Ureter (tissue), 1 donor: ENCODE measurements around the gene CHERP. TPM values are rescaled to one million over a fixed set of nuclear protein-coding genes. Genes with fewer than 3 reads are reported as not detected.
"Not testable (repeated sequence)": the region's sequence is repeated elsewhere in the genome, so short reads cannot be mapped to it uniquely, and the experiment has no call there.

Experiments used
- DNase-seq: peaks from one replicate; pipeline ENCODE4 v3.0.0-alpha.2; 2020; ENCODE audit warnings: low spot score
- total RNA-seq: library from RNA; stranded (reverse); gene quantifications from one replicate; pipeline ENCODE4 v1.2.4, GENCODE V29; 2023
- donor health status: DM: yes; HTN: yes; CAD: no.

CHERP gene
- total RNA-seq, 1 donor from 2014 or later = 56.9 TPM

DNA sequence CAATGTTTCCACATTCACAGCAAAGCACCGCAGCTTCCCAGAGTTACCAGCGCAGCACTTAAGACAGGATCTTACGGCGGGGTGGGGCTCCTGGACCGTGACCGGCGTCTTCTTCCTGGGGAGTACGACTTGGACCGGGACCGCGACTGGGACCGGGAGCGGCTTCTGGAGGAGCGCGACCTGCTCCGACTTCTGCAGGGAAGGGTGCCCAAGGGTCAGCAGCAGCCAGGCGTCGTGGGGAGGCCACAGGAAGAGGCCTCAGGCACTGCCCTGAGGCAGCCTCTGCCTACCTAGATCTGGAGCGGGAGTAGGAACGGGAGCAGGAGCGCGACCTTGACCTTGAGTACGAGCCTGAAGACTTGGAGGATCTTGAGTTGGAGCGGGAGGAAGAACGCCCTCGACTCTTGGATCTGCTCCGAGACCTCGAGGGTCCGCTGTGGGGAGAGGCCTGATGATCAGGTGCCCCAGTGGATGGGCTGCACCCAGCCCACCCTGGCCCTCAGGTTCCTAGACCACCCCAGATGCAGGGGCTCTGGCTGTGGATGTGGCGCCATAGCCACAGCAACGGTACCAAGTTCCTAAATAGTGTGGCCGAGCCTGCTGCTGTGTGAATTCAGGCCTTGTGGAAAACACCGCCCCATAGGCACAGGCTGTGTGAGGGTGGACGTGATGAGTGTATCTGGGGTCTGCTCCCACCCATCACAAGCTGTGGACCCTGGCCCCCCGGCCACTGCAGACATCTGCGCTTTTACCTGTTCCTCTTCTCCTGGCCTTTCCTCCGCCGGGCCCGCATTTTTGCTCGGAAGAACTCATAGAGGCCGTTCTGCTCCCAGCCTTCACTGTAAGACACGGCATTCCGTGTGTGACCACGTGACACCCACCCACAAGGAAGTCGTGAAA, 21.9 kb downstream of the CHERP start:
- DNase-seq = no peak

DNA sequence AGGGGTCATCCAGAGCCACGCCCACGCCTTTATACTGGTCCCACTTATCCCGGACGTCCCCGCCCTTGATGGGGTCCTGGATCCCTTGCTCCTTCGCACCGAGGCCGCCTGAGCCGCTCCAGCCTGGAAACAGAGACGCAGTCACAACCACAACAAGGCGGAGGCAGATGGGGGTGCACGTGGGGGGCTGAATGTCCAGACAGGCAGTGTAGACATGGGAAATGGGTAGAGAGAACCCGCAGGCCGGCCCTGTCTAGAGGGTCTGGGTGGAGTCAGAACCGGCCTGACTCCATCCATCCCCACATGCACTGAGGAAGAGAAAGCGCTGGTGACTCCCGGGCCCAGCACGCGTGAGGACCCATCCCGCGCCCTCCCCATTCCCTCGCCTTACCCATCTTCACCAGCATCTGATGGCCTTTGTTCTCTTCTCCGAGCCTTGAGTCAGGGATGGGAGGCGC, 23.0 kb downstream of the CHERP start:
- DNase-seq = no peak

DNA sequence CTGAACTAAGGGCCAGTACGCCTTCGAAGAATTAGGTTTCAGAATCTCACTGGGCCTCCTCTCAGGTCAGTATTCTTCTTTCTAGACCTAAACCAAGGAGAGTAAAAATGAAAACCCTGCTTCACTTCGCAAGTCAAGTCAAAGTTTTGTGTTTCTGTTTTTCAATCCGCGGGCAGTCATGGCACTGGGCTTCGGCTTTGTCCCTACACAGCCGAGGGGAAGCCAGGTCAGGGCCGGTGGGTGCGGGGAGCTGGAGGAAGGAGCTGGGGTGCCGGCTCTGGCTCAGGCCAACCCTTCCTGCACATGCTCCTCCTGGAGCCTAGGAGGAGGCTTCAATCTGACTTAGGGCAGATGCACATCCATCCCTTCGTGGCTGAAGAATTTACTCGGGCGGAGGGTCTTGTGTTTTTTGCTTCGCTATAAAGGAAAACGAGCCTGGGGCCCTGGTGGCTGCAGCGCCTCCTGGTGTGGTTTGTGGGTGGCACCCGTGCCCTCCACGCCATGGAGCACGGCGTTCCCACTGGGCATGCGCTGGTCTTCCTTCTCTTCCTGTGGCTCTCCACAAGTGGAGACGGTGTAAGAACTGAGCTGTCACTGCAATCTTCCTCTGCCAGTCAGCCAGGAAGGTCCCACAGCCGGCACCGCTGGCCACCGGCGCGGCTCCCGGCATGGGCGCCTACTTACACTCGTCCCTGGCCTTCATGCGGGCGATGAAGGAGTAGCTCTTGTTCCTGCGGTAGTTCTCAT, 23.6 kb downstream of the CHERP start:
- no peak for DNase-seq

DNA sequence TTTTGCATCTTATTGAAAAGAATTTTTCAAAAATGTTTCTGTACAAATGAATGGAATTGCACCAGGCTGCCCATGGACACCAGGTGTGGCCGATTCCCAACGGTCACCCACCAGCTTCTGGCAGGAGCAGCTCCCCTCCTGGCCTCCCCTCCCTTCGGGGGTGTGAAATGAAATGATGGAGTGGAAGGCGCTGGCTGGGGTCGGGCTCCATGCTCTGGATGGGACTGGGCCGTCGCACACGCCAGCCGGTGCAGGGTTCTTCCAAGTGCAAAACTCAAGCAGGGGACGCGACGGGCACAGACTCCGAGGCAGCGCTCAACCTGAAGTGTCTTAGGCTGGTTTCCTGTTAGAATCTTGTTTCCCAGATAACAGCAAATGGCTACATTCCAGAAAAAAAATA, 24.2 kb downstream of the CHERP start:
- DNase-seq = no peak

DNA sequence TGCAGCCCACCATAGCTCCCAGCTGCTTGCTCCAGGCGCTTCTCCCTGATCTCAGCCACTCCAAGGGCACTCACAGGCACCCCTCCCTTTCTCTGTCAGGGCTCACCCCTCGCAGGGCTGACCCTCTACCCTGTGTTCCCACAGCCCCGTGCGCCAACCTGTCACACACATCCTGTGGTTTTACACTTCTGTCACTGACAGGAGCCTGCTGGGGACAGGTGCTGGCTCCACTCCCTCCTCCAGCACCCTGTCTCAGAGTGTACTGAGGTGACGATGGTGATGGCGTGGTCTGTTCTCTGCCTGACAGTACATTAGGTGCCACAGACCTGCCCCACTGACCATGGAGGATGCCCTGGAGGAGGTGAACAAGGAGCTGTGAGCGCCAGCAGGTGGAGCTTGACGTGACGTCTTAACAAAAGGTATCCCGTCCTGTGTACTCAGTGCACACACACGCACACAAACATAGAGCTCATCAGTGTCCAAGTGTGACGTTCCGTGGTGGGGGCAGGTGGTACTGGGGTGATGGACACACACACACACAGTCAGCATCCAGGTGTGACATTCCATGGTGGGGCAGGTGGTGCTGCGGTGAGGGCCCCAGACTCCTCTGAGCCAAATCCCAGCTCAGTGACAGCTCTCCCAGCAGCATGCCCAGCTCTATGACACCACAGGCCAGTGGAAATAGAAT, 25.2 kb downstream of the CHERP start:
- no peak for DNase-seq

DNA sequence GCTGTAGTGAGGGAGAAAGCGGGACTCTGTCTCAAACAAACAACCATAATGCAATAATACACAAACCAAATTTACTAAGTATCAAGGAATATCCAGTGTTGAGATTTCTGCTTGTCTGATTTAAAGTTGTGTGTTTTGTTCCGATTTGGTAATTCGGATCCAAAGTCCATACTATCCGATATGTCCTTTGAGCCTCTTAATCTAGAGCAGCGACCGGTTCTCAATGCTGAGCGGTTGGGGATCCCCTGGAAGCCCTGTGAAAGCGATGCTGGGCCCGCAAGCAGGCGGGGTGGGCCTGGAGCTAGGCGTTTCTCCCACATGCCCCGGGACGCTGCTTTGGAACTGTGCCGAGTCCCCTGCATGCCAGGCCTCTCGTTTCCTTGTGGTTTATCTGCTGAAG, 25.9 kb downstream of the CHERP start:
- no peak for DNase-seq

DNA sequence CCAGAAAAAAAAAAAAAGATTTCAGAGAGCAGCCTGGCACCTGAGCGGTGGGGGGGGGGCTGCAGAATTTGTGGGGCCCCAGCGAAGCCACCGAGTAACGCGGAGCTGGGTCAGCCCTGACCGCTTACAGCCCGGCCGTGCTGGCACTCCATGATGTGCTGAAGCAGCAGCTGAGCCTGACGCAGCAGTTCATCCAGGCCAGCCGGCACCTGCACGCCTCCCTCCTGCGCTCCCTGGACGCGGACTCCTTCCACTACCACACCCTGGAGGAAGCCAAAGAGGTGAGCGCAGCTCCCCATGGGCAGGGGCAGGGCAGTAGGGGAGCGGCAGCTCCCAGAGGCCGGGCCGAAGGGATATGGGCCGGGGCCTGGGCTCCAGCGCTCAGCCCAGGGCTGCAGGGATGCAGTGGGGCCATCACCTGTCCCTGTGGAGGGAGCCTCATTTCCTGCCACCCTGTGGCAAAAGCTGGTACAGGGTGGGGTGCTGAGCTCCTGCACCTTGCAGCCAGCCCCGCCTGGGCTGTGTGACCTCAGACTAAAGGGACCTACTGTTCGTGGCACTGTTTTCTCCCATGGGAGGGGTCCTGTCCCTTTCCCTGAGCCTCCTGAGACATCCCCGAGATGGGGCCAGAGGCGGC, 27.7 kb downstream of the CHERP start:
- no peak for DNase-seq

DNA sequence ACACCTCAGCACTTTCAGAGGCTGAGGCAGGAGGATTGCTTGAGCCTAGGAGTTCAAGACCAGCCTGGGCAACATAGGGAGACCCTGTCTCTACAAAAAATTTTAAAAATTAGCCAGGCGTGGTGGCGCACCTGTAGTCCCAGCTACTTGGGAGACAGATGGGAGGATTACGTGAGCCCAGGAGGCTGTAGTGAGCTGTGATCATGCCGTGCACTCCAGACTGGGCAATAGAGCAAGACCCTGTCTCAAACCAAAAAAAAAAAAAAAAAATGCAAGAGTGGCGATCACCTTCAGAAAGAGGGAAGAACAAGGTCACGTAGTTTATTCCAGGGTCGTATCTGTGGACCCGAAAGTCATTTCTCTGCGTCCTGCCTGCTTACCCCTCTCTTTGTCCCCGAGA, 29.6 kb downstream of the CHERP start:
- not testable (repeated sequence) for DNase-seq

DNA sequence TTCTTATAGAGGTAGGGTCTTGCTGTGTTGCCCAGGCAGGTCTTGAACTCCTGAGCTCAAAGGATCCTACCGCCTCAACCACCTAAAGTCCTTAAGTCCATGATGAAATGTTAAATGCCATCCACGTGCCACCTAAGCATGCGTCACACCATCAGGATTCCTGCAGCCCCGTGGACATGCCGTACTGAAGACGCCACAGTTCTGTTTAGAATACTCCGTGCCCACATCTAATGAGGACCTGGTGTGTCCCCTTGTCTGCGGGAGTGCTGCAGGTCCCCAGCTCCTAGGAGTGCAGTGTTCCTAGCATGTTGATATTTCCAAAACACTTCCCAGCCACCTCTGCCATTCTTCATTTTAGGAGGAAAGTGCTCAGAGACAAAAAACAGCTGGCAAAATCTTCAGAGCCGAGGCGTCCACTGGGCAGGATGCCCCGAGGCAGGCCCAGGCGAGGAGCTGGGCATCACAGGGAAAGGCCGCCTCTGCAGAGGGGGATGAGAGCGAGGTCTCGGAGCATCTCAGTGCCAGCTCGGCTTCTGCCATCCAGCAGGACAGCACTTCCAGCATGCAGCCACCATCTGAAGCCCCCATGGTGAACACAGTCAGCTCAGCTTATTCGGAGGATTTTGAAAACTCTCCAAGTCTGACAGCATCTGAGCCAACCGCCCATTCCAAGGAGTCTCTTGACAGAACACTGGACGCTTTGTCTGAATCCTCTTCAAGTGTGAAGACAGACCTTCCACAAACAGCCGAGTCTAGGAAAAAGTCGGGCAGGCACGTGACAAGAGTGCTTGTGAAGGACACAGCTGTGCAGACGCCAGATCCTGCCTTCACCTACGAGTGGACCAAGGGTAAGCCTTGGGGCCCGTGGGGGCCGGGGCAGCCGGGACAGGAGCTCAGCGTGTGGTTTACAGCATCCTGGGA, 32.8 kb downstream of the CHERP start:
- DNase-seq = no peak

DNA sequence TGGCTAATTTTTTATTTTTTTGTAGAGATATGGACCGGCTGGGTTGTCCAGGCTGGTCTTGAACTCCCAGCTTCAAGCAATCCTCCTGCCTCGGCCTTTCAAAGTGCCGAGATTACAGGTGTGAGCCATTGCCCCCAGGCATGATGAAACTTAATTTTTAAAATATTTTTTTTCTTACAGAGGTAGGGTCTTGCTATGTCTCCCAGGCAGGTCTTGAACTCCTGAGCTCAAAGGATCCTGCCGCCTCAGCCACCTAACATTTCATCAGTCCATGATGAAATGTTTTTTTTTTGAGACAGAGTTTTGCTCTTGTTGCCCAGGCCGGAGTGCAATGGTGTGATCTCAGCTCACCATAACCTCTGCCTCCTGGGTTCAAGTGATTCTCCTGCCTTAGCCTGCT, 33.7 kb downstream of the CHERP start:
- no peak for DNase-seq

DNA sequence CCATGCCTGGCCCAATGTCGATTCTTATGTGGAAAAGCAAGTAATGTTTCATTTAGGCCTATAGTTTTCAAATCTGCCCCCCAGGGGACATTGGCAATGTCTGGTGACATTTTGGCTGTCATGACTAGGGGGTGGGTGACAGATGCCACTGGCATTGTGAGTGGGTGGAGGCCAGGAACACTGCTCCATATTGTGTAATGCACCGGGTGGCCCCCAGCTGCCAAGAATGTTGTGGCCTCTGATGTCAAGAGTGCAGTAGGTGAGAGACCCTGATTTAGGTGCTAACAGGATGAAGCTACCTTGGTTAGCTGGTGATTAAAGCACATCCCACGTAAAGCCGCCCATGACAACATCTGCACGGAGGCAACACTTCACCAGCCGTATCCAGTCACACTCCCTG, 35.3 kb downstream of the CHERP start:
- DNase-seq = no peak

DNA sequence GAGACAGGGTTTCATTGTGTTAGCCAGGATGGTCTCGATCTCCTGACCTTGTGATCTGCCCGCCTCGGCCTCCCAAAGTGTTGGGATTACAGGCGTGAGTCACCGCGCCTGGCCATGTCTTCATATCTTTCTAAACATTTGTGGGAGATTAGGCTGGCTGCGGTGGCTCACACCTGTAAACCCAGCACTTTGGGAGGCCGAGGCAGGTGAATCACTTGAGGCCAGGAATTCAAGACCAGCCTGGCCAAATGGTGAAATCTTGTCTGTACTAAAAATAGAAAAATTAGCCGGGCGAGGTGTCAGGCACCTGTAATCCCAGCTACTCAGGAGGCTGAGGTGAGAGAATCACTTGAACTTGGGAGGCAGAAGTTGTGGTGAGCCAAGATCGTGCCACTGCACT, 36.1 kb downstream of the CHERP start:
- not testable (repeated sequence) for DNase-seq

DNA sequence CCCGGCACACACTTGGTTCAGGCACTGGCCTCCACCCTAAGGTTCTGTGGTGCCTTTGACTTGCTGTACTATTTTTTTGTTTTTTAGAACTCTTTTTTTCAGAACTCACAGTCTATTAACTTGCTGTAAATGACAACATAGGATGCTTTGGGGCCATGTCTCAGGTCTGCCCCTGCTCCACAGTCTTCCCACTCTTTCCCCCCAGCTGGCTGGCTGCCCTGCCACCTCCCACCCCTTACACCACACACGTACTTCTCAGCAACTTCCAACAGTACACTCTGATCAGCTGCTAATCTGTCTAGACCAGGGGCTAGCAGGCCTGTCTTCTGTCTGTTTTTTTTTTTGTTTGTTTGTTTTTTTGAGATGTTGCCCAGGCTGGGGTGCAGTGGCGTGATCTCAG, 38.0 kb downstream of the CHERP start:
- DNase-seq = no peak

DNA sequence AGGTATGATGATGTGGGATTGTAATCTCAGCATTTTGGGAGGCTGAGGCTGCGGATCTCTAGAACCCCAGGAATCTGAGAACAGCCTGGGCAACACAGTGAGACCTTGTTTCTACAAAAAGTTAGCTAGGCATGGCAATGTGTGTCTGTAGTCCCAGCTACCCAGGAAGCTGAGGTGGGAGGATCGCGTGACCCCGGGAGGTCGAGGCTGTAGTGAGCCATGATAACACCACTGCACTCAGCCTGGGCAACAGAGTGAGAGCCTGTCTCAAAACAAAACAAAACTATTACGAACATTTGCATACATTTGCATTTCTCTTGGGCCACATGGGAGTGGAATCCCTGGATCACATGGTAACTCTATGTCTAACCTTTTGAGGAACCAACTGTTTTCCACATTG, 44.4 kb downstream of the CHERP start:
- DNase-seq = no peak

DNA sequence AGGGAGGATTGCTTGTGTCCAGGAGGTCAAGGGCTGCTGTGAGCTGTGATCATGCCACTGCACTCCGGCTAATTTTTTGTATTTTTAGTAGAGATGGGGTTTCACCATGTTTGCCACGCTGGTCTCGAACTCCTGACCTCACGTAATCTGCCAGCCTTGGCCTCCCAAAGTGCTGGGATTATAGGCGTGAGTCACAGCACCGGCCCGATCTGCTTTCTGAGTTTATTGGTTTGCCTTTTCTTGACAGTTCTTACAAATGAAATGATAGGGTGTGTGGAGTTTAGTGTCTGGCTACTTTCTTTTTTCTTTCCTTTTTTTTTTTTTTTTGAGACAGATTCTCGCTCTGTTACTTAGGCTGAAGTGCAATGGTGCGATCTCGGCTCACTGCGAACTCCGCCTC, 45.2 kb downstream of the CHERP start:
- DNase-seq = no peak

DNA sequence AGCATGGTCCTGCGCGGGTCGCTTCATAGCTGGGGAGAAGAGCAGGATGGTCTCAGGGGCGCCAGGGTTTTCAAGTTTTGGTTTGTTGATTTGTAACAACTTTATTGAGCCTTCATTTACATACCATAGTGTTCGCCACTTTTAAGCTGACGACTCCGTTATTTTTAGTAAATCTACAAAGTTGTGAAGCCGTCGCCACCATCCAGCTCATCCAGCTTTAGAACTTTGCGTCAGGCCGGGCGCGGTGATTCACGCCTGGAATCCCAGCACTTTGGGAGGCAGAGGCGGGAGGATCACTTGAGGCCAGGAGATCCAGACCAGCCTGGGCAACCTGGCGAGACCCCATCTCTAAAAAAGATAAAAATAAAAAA, 45.6 kb downstream of the CHERP start:
- no peak for DNase-seq

DNA sequence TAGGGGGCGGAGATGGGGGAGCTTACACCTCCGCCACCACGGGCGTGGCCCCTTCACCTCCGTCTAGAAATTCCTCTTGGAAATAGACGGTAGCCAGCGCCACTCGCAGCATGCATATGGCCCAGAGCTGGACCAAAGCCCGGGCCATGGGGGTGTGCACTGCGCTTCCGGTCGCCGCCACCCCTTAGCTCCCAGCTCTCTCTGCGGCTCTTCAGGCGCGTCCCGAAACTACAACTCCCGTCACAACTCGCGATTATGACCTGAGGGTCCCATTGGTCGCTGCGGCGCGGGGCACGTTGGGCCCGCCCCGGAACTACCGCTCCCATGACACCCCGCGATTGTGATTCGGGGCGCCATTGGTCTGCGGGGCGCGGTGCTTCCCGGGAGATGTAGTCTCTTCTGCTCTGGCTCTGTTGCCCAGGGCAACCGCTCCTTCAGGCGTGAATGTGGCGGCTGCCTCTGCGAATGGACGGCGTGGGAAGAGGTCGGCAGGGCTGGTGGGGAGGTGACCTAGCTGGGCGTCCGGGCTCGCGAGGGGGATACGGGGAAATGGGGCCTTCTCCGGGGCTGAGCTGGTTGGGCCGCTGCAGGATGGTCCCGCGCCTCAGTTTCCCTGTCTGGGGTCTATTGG, 46.1 kb downstream of the CHERP start, which contains the start of the genes C19orf44 and CALR3:
Gene C19orf44 (plus strand): TSS at position 413 of the 631 bp plus-strand sequence. CDS start 4,399 bp downstream, outside the sequence.
Gene CALR3 (minus strand): TSS at position 186 of the 631 bp plus-strand sequence. CDS start 38 bp downstream, at position 148.
- peak; percentile 98 for DNase-seq

DNA sequence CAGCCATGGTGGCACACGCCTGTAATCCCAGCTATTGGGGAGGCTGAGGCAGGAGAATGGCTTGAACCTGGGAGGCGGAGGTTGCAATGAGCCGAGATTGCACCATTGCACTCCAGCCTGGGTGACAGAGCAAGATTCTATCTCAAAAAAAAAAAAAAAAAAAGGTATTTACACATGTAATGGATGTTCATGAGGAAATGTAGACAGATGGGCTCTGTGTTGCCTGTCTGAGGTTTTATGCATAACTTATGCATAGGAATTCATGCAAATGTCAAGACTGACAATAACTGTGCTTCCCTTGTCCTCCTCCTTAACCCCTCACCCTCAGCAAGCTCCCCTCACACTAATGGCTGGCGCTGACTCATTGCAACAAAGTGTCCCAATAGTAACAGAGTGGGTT, 55.8 kb downstream of the CHERP start:
- DNase-seq = not testable (repeated sequence)

DNA sequence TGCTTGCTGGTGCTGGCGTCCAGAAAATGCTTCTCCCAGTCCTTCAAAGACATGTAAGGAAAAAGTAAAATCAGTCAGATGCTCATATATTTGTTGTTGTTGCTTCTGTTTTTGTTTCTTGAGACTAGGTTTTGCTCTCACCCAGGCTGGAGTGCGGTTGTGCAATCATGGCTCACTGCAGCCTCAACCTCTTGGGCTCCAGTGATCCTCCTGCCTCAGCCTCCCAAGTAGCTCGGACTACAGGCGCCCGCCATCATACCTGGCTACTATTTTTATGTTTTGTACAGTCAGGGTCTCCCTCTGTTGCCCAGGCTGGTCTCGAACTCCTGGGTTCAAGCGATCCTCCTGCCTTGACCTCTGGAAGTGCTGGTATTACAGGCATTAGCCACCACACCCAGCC, 59.5 kb downstream of the CHERP start:
- no peak for DNase-seq

DNA sequence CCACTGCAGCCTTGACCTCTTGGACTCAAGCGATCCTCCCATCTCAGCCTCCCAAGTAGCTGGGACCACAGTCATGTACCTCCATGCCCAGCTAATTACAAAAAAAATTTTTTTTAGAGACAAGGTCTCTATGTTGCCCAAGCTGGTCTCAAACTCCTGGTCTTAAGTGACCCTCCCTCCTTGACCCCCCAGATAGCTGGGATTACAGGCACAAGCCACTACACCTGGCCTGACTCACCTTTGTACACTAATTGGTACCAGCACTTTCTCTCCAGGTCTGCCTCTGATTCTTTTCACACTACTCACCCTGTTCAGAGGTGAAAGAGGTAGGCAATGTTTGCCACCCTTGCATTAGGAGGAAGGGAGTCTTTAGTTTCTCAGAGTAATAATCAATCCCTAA, 64.9 kb downstream of the CHERP start:
- DNase-seq = no peak
